MM.1S (cell line): ENCODE results near the gene DDAH1.

Experiments
- DNase-seq: peaks from one replicate; pipeline ENCODE4 v3.0.0-alpha.2; 2015
- H2AFZ ChIP-seq: fragments of 300-600 bp; sonication (generic); 2 replicates; pipeline ENCODE4 v1.6.0; 2016; ENCODE audit warnings: antibody characterized with exemption, low read length
- H3F3A ChIP-seq: fragments of 300-600 bp; sonication (generic); 2 replicates; pipeline ENCODE4 v1.6.1; 2016; ENCODE audit warnings: mild to moderate bottlenecking, antibody characterized with exemption, low read length, moderate library complexity, mixed read lengths; ENCODE audit not compliant: insufficient read depth
- H3K27ac ChIP-seq: fragments of 300-600 bp; sonication (generic); 2 replicates; pipeline ENCODE4 v1.5.1; 2016; ENCODE audit warnings: mild to moderate bottlenecking, low read length
- H3K27me3 ChIP-seq: fragments of 300-600 bp; sonication (generic); replicated peaks from 2 replicates; pipeline ENCODE4 v1.6.0; 2016; ENCODE audit warnings: low read length; ENCODE audit not compliant: insufficient read depth
- H3K36me3 ChIP-seq: fragments of 300-600 bp; sonication (generic); replicated peaks from 2 replicates; pipeline ENCODE4 v1.6.1; 2016; ENCODE audit warnings: mild to moderate bottlenecking, low read length, mixed read lengths; ENCODE audit not compliant: insufficient read depth
- H3K4me1 ChIP-seq: fragments of 300-600 bp; sonication (generic); 2 replicates; pipeline ENCODE4 v1.6.1; 2016; ENCODE audit warnings: low read length, mixed read lengths
- H3K4me2 ChIP-seq: fragments of 300-600 bp; sonication (generic); 2 replicates; pipeline ENCODE4 v1.6.0; 2016; ENCODE audit warnings: low read depth, low read length
- H3K4me3 ChIP-seq: fragments of 300-600 bp; sonication (generic); 2 replicates; pipeline ENCODE4 v1.5.1; 2016; ENCODE audit warnings: low read length, mixed read lengths
- H3K79me2 ChIP-seq: fragments of 300-600 bp; sonication (generic); 2 replicates; pipeline ENCODE4 v1.6.1; 2016; ENCODE audit warnings: mixed run types, low read length, mixed read lengths
- H3K9ac ChIP-seq: fragments of 300-600 bp; sonication (generic); 2 replicates; pipeline ENCODE4 v1.6.1; 2016; ENCODE audit warnings: low read length, mixed read lengths
- H3K9me2 ChIP-seq: fragments of 300-600 bp; sonication (generic); replicated peaks from 2 replicates; pipeline ENCODE4 v1.6.1; 2016; ENCODE audit warnings: mild to moderate bottlenecking, low read length, mixed read lengths; ENCODE audit not compliant: insufficient read depth
- H3K9me3 ChIP-seq: fragments of 300-600 bp; sonication (generic); replicated peaks from 2 replicates; pipeline ENCODE4 v1.6.1; 2016; ENCODE audit warnings: mild to moderate bottlenecking, low read length, mixed read lengths; ENCODE audit not compliant: insufficient read depth
- H4K20me1 ChIP-seq: fragments of 300-600 bp; sonication (generic); 2 replicates; pipeline ENCODE4 v1.6.1; 2016; ENCODE audit warnings: mild to moderate bottlenecking, low read length, moderate library complexity, mixed read lengths; ENCODE audit not compliant: insufficient read depth
- CTCF ChIP-seq: fragments of 300-600 bp; sonication (generic); IDR thresholded peaks from 2 replicates; pipeline ENCODE4 v1.5.1; 2016; ENCODE audit warnings: antibody characterized with exemption, low read length, mixed read lengths
- EZH2 ChIP-seq: fragments of 300-600 bp; sonication (generic); optimal IDR thresholded peaks from 2 replicates; pipeline ENCODE3; 2017; ENCODE audit warnings: low read depth, mild to moderate bottlenecking, antibody characterized with exemption, low read length, mixed read lengths
- EZH2phosphoT487 ChIP-seq: fragments of 300-600 bp; sonication (generic); IDR thresholded peaks from 2 replicates; pipeline ENCODE4 v1.6.1; 2018; ENCODE audit warnings: antibody characterized with exemption, low read length

Gene DDAH1

GRCh38 chr1:85398391-85399064, 66.4 kb downstream of the DDAH1 start:
- Histone ChIP-seq H3K9ac (no peak overlapping the region), H2AFZ (no peak overlapping the region), H3K27ac (no peak overlapping the region), H3K9me2 (no peaks in the 10 kb centered on the region), H3K4me2 (no peak overlapping the region), H3F3A (no peaks in the 10 kb centered on the region), H3K27me3 (no peaks in the 10 kb centered on the region), H3K4me3 (no peak overlapping the region), H3K79me2 (no peaks in the 10 kb centered on the region), H3K9me3 (no peaks in the 10 kb centered on the region), H3K36me3 (no peaks in the 10 kb centered on the region), H3K4me1 (no peaks in the 10 kb centered on the region), H4K20me1 (no peaks in the 10 kb centered on the region)
- TF ChIP-seq CTCF (peak; percentile 12), EZH2 (no peak), EZH2phosphoT487 (no peak)
- DNase-seq, result peak; percentile 7

GRCh38 chr1:85397490-85398032, 67.4 kb downstream of the DDAH1 start:
- H3F3A ChIP-seq, result no peaks in the 10 kb centered on the region
- no peaks in the 10 kb centered on the region for H3K4me1 ChIP-seq
- no peak overlapping the region for H3K9ac ChIP-seq
- no peak overlapping the region for H3K4me3 ChIP-seq
- no peak overlapping the region for H2AFZ ChIP-seq
- no peaks in the 10 kb centered on the region for H3K27me3 ChIP-seq
- DNase-seq, result no peak
- H3K9me2 ChIP-seq, result no peaks in the 10 kb centered on the region
- no peaks in the 10 kb centered on the region for H4K20me1 ChIP-seq
- H3K36me3 ChIP-seq, result no peaks in the 10 kb centered on the region
- H3K9me3 ChIP-seq, result no peaks in the 10 kb centered on the region
- H3K4me2 ChIP-seq, result no peak overlapping the region
- TF ChIP-seq EZH2 (no peak), CTCF (no peak), EZH2phosphoT487 (no peak)
- H3K27ac ChIP-seq, result no peak overlapping the region
- H3K79me2 ChIP-seq, result no peaks in the 10 kb centered on the region

GRCh38 chr1:85396194-85396593, 68.8 kb downstream of the DDAH1 start:
- Histone ChIP-seq H3K27ac (no peak overlapping the region), H3K9me2 (no peaks in the 10 kb centered on the region), H2AFZ (no peak overlapping the region), H3K9ac (no peak overlapping the region), H3K4me3 (no peak overlapping the region), H3K36me3 (no peaks in the 10 kb centered on the region), H3K9me3 (no peaks in the 10 kb centered on the region), H3K27me3 (no peaks in the 10 kb centered on the region), H4K20me1 (no peaks in the 10 kb centered on the region), H3K79me2 (no peaks in the 10 kb centered on the region), H3F3A (no peaks in the 10 kb centered on the region), H3K4me1 (no peaks in the 10 kb centered on the region), H3K4me2 (no peak overlapping the region)
- TF ChIP-seq EZH2phosphoT487, result no peak
- TF ChIP-seq CTCF, result no peak
- DNase-seq, result no peak
